Panc1 (cell line): ENCODE data around the gene SUCLG2.

Experiments used
- POLR2AphosphoS5 ChIP-seq: IDR thresholded peaks from 2 replicates; pipeline ENCODE4 v1.6.1; 2012; ENCODE audit warnings: mild to moderate bottlenecking, low read depth, low read length, moderate library complexity
- SIN3A ChIP-seq: IDR thresholded peaks from 2 replicates; pipeline ENCODE4 v1.6.1; 2012; ENCODE audit warnings: low read depth, mild to moderate bottlenecking, low read length, moderate library complexity, borderline replicate concordance; ENCODE audit not compliant: insufficient read depth
- TCF7L2 ChIP-seq: IDR thresholded peaks from 2 replicates; pipeline ENCODE4 v1.6.1; 2011; ENCODE audit warnings: mild to moderate bottlenecking, low read depth, low read length, inconsistent platforms
- TF ChIP-seq, protein P1 (sequence below): fragments of 450-650 bp; IDR thresholded peaks from 2 replicates; pipeline ENCODE4 v1.5.1; 2017; ENCODE audit warnings: mild to moderate bottlenecking
- TF ChIP-seq, protein P2 (sequence below), 2 experiments: IDR thresholded peaks; 2 replicates each; pipeline ENCODE4 v1.6.1; 2011 to 2012; ENCODE audit warnings: low read depth in 2 of 2, control low read depth in 1 of 2, low read length in 1 of 2, mild to moderate bottlenecking in 1 of 2, moderate library complexity in 1 of 2; ENCODE audit not compliant: insufficient read depth in 1 of 2

GRCh38 chr3:67400476-67400875 lies 253.9 kb downstream of the SUCLG2 start:
- TF ChIP-seq, protein P1, sequence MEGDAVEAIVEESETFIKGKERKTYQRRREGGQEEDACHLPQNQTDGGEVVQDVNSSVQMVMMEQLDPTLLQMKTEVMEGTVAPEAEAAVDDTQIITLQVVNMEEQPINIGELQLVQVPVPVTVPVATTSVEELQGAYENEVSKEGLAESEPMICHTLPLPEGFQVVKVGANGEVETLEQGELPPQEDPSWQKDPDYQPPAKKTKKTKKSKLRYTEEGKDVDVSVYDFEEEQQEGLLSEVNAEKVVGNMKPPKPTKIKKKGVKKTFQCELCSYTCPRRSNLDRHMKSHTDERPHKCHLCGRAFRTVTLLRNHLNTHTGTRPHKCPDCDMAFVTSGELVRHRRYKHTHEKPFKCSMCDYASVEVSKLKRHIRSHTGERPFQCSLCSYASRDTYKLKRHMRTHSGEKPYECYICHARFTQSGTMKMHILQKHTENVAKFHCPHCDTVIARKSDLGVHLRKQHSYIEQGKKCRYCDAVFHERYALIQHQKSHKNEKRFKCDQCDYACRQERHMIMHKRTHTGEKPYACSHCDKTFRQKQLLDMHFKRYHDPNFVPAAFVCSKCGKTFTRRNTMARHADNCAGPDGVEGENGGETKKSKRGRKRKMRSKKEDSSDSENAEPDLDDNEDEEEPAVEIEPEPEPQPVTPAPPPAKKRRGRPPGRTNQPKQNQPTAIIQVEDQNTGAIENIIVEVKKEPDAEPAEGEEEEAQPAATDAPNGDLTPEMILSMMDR = no peak
- no peak for TF ChIP-seq SIN3A
- TF ChIP-seq POLR2AphosphoS5 = no peak
- TF ChIP-seq, protein P2, sequence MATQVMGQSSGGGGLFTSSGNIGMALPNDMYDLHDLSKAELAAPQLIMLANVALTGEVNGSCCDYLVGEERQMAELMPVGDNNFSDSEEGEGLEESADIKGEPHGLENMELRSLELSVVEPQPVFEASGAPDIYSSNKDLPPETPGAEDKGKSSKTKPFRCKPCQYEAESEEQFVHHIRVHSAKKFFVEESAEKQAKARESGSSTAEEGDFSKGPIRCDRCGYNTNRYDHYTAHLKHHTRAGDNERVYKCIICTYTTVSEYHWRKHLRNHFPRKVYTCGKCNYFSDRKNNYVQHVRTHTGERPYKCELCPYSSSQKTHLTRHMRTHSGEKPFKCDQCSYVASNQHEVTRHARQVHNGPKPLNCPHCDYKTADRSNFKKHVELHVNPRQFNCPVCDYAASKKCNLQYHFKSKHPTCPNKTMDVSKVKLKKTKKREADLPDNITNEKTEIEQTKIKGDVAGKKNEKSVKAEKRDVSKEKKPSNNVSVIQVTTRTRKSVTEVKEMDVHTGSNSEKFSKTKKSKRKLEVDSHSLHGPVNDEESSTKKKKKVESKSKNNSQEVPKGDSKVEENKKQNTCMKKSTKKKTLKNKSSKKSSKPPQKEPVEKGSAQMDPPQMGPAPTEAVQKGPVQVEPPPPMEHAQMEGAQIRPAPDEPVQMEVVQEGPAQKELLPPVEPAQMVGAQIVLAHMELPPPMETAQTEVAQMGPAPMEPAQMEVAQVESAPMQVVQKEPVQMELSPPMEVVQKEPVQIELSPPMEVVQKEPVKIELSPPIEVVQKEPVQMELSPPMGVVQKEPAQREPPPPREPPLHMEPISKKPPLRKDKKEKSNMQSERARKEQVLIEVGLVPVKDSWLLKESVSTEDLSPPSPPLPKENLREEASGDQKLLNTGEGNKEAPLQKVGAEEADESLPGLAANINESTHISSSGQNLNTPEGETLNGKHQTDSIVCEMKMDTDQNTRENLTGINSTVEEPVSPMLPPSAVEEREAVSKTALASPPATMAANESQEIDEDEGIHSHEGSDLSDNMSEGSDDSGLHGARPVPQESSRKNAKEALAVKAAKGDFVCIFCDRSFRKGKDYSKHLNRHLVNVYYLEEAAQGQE (IDR thresholded peaks at IDR 0.05; ENCODE audit: insufficient read depth in 1 of 2, low read depth in 2 of 2, low read length in 1 of 2) = no peak
- no peak for TF ChIP-seq TCF7L2
